ENCODE measurements around the gene DIRAS2.

Gene DIRAS2

GRCh38 chr9:90611121-90611520, 31.5 kb downstream of the DIRAS2 start:
- no peak for TF ChIP-seq CTCF (IDR thresholded peaks at IDR 0.05)

DNA sequence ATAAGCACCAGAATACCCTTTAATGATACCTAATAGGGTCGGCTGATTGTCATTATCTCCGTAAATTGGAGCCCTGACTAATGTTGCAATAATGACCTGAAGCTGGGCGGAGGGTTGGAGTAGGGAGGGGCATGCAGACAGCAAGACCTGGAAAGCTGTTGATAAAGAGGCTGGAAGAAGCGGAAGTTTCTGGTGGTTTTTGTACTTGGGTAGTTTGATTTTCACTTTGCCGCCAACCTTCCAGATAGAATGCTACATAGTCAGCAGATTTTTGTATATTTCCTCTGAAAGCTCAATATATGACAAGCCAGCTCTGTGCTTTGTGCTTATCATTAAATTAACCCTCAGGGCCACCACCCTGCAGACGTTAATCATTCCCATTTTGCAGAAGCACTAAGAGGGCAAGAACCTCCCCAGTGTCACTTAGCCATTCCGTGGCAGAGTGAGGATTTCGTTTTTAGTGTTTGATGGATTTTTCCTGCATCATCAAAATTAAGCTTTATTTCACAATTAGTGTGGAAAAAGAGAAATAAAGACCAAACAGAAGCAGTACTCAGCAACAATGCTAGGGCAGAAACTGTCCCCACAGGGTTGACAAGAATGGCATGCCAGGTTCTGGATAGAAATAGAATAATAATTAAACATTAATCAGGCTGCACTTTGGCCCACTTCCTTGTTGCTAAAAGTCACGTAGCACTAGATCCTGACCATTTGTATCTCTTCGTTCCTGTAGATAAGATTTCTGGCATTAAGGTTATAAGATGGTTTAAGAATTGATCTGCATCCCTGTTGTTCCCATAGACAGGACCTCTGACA, 34.7 kb downstream of the DIRAS2 start:
- no peak for TF ChIP-seq CTCF (IDR thresholded peaks at IDR 0.05)

DNA sequence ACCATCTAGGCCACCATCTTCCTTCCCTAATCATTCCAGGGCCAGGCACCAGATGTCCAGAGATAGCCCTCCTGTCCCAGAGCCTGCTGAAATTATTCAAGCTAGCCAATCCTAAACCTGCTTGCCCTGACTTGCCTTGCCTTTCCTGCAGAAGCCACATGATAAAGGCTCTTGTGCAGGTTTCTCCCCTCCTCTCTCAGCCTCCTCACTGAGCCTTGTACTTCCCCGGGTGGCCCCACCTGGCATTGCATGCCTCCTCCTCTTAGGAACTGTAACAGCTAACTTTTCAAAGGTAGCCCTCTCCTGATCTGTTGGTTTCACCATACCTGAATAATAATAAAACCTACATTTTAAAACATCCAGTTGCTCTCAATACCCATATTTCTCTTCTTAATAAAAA, 42.6 kb downstream of the DIRAS2 start:
- no peak for TF ChIP-seq CTCF (IDR thresholded peaks at IDR 0.05)

GRCh38 chr9:90598191-90598590, 44.4 kb downstream of the DIRAS2 start:
- no peak for TF ChIP-seq CTCF (IDR thresholded peaks at IDR 0.05)

- TF ChIP-seq CTCF (IDR thresholded peaks at IDR 0.05) = no peak
Measured at GRCh38 chr9:90593646-90594045, 49.0 kb downstream of the DIRAS2 start.

DNA sequence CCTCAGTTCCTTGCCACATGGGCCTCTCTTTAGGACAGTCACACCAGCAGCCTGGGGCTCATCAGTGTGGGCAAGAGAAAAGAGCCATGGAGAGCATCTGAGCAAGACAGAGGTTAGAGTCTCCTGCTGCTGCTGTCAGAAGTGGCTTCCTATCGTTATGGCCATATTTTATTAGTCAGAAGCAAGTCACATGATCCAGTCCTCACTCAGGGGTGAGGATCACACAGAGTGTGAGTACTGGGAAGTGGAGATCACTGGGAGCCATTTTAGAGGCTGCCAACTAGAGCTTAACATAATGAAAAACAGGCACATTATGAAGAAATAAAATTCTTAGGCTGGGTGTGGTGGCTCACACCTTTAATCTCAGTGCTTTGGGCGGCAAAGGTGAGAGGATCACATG, 62.0 kb downstream of the DIRAS2 start:
- no peak for TF ChIP-seq CTCF (IDR thresholded peaks at IDR 0.05)

DNA sequence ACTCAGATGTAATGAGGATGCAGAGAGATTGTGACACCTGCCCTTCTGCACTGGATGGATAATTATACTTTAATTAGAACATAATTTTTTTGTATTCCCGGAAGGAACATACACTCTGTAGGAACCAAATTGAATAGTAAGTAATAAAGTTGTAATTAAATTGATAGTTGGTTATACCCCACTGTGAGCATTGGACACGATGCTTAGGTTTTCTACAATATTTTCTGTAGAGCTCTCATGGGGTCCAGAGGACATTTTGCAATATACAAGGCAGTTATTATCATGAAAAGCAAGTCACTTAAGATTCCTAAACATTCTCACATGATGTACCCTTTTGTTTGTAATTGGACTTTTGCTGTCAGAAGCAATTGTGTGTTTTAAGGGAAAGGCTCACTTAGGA, 63.4 kb downstream of the DIRAS2 start:
- no peak for TF ChIP-seq CTCF (IDR thresholded peaks at IDR 0.05)

Data from LNCAP (cell line).